ENCODE measurements around the gene FTSJ1. TPM values are rescaled to one million over a fixed set of nuclear protein-coding genes. Genes with fewer than 3 reads are reported as not detected.
"Not testable (repeated sequence)": the region's sequence is repeated elsewhere in the genome, so short reads cannot be mapped to it uniquely, and the experiment has no call there.

The FTSJ1 gene, protein sequence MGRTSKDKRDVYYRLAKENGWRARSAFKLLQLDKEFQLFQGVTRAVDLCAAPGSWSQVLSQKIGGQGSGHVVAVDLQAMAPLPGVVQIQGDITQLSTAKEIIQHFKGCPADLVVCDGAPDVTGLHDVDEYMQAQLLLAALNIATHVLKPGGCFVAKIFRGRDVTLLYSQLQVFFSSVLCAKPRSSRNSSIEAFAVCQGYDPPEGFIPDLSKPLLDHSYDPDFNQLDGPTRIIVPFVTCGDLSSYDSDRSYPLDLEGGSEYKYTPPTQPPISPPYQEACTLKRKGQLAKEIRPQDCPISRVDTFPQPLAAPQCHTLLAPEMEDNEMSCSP
- total RNA-seq = 15.1 TPM
- long read RNA-seq, transcript FTSJ1-202 (13 exons, 1,892 nt) = major isoform, 10 of 23 reads
- long read RNA-seq, partial matches to known transcripts = 5 of 23 reads
- long read RNA-seq, other reads (novel, unspliced or antisense) = 7 of 23 reads

DNA sequence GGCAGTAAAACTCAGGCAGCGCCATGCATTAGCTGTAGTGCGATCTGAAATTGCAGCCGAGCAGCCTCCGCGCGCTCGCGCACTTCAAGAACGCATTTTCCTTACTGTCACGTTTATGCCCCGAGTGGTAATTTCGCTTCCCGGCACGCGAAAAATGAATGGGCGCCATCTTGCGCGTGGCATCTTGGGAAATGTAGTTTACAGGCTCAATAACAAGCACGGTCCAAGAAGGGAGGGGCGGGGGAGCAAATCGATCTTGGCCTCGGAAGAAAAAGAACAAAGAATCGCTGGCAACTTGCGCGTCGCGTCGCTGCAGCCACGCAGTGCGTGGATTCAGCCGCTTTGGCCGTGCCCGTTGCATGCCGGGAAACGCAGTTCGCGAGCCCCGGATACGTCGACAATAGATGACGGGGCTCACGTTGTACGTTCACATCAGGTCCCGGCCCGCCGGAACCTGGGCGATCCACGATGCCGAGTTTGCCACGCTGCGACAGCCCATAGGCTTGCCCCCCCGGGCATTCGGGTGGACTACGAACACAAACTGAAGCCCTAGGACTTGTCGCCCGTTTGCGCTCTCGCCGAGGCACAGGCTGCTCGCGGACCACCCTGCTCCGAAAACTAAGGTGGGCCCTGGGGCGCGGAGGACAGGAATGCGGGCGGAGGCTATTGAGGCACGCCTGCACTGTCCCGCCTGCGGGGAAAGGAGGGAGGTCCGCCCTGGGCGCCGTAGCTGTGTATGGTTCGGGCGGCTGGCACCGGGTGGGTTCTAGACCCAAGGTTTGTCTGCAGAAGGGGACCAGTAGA lies at the start of gene FTSJ1:
FTSJ1 (plus strand) TSS at position 426 of the 804 bp plus-strand sequence. CDS start 1,849 bp downstream, outside the sequence.
- DNase-seq (peak; percentile 90), ATAC-seq (peak; percentile 98)
- intact Hi-C loops (cut with micrococcal nuclease) = no loop called here

DNA sequence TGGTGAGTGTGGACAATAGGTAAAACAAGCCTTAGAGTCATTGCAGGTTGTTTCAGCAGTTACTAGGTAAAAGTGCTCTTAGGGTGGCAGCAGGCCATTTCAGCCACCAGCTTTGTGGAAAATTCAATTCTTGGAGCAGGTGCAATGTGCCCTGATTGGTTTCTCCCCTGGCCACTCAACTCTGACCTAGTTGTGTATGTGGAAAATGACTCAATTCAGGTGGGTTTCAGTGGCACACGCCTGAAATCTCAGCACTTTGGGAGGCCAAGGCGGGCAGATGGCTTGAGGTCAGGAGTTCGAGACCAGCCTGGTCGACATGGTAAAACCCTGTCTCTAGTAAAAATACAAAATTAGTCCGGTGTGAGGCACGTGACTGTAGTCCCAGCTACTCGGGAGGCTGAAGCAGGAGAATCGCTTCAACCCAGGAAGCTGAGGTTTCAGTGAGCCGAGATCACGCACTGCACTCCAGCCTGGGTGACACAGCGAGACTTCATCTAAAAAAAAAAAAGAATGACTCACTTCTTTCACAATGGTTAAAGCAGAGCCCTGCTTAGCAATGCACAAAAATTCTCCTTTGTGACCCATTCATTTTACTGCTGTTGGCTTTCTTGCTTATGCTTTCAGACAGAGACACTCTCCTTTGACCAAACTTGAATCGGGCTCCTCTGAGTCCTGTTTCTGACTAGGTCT lies 48.8 kb upstream of the FTSJ1 start:
- not testable (repeated sequence) for ATAC-seq

DNA sequence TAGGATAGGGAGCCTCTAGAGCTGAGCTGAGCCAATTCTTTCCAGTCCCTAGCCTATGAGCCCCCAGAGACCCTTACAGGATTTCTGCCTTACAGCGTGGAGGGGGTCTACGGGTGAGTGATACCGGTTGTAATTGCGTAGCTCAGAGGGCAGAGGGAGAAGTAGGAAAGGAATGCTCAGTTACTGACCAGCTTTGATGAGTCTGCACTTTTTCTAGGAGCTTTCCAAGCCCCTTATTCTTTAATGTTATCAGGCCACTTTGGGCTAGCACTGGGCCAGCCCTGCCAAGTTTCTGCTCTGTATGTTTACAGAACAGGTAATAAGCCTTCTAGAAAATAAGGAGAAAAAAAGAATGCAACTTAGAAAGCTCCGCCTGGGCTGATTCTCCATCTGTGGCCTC lies 46.4 kb upstream of the FTSJ1 start:
- DNase-seq; ATAC-seq; intact Hi-C loops (cut with micrococcal nuclease): not testable (repeated sequence)

More for the DNA sequence above, 48.8 kb upstream of the FTSJ1 start:
- DNase-seq; intact Hi-C loops (cut with micrococcal nuclease): not testable (repeated sequence)

DNA sequence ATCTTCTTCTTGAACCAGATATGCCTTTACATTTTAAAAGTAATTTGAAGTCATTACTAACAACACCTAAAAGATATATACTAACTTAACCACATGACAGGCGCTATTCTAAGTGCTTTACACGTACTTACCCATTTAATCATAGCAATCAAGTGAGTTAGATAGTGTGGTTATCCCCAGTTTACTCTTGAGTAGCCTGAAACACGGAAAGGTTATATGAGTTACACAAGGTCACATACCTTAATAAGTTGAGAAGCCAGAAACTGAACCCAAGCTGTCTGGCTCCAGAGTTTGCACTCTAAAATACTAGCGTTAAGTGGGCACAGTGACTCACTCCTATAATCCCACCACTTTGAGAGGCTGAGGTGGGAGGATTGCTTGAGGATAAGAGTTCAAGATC lies 45.8 kb upstream of the FTSJ1 start:
- DNase-seq; intact Hi-C loops (cut with micrococcal nuclease); ATAC-seq: not testable (repeated sequence)

DNA sequence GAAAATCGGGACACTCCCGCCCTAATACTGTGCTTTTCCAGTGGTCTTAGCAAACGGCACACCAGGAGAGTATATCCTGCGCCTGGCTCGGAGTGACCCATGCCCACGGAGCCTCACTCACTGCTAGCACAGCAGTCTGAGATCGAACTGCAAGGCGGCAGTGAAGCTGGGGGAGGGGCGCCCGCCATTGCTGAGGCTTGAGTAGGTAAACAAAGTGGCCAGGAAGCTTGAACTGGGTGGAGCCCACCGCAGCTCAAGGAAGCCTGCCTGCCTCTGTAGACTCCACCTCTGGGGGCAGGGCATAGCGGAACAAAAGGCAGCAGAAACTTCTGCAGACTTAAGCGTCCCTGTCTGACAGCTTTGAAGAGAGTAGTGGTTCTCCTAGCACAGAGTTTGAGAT lies 42.3 kb upstream of the FTSJ1 start:
- intact Hi-C loops (cut with micrococcal nuclease); DNase-seq; ATAC-seq: not testable (repeated sequence)

DNA sequence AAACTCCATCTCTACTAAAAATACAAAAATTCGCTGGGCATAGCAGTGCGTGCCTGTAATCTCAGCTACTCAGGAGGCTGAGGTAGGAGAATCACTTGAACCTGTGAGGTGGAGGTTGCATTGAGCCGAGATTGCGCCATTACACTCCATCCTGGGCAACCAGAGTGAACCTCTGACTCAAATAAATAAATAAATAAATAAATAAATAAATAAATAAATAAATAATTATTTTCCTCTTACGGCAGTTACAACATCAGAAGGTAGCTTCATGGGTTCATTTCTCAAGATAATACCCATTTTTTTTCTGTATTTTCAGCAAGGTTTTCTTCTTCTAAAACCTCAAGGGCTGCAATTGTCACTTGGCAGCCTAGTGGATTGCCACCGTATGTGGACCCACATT lies 28.8 kb upstream of the FTSJ1 start:
- intact Hi-C loops (cut with micrococcal nuclease); ATAC-seq; DNase-seq: not testable (repeated sequence)

DNA sequence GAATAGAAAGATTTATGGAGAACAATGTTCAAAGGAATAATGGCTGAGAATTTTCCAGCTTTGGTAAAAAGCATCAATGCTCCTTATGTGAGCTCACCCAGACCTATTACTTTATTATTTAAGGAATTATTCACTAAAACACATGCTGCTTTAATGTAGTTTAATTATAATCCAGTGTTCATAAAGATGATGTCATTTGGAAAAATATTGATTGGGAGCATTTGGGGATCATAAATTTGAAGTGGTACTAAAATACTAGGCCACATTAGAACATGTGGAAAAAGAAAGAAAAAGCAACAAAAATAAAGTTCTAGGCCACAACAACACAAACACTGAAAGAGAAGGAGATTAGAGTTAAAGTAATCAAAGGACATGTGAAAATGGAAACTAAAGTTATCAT lies 25.9 kb upstream of the FTSJ1 start:
- intact Hi-C loops (cut with micrococcal nuclease) = no loop called here
- ATAC-seq = no peak
- no peak for DNase-seq

DNA sequence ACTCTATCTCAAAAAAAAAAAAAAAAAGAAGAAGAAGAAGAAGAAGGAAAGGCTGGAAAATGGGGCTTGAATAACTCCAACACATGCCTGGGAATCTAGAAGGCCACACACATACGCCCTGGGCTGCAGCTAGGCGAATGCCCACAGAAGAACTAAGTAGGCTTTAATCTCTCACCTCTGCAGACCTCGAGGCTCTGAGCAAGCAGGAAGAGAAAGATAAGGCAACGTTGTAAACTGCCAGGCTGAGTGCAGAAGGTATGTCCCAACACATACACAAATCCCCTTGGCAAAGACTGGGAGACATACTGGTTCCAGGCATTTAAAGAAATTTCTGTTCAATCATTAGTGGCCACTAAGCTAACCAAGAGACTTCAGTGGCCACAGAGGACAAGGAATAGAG lies 24.3 kb upstream of the FTSJ1 start:
- intact Hi-C loops (cut with micrococcal nuclease) = no loop called here
- no peak for ATAC-seq
- no peak for DNase-seq

DNA sequence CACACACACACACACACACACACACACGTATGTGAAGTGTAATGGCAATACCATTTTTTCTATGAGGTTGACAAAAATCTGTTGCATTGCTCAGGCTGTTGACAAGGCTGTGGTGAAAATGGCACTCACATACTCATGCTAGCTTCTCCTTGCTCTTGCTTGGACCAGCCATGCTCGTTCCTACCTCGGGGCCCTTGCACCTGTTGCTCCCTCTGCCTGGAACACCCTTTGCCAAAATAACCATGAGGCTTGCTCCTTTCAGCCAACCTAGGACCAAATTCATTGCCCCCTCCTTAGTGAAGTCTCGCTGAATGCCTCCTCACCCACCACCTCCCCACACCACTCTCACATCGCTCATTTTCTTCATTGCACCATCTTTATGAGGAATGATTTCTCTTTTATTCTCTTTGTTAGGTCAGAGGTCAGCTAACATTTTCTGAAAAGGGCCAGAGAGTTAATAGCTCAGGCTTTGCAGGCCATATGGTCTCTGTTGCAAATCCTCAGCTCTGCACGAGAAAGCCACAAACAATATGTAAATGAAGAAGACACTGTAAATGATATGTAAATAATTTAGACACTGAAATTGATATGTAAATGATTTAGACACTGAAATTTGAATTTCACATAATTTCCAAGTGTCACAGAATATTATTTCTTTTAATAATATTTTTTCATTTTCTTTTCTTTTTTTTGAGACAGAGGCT lies 19.2 kb upstream of the FTSJ1 start:
- intact Hi-C loops (cut with micrococcal nuclease) = no loop called here
- DNase-seq (no peak), ATAC-seq (no peak)

DNA sequence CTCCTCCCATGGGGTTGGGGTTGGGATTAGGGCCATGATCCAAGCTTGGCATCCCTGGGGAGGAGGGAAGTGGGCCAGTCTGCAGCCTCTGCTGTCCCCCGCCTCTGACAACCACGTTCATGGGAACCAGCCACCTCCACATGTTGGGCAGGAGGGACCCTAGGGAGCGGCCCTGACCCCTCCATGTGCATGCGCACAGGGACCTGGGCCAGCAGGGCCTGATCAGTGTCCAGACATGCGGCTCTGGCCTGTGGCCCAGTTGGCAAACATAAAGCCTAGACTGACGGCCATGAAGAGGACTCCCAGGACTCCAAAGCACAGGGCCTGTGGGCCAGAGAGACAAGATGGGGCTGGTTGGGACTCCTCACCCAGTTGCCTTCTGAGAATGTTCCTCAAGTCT lies 17.3 kb upstream of the FTSJ1 start:
- intact Hi-C loops (cut with micrococcal nuclease) = no loop called here
- peak; percentile 89 for ATAC-seq
- peak; percentile 69 for DNase-seq

DNA sequence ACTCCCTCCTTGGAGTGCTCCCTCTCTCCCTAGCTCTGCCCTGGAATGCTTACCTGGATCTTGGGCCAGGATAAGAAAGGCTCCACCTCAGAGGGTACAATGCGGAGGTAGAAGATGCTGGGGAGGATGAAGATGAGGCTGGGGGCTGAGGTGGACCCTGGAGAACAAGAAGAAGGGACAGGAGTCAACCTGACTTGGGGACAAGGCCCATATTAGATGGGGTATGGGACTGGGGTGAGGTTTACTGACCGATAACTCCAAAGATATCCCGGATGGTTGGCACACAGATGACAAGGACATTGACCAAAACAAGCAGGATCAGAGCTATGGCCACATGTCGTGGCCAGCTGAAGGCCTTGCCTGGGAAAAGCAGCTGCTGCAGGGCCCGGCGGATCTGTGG lies 16.5 kb upstream of the FTSJ1 start:
- intact Hi-C loops (cut with micrococcal nuclease) = no loop called here
- DNase-seq = no peak
- ATAC-seq = no peak

DNA sequence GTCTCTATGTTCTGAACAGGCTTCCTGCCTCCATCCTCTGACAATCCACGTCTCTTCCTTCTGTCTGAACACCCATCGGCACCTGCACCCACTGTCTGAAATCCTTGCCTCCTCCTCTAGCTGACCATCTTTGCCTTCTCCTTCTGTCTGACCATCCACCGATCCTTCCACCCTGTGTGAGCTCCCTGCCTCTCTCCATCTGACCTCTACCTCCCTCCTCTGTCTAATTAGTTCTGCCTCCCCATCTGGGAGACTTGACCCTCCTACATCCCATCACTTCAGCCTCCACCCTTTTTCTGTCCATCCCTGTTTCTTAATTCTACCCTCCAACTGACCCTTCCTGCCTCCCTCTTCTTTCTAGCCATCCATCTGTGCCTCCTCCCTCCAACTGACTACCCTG lies 16.0 kb upstream of the FTSJ1 start:
- ATAC-seq (no peak), DNase-seq (no peak)
- intact Hi-C loops (cut with micrococcal nuclease) = no loop called here

DNA sequence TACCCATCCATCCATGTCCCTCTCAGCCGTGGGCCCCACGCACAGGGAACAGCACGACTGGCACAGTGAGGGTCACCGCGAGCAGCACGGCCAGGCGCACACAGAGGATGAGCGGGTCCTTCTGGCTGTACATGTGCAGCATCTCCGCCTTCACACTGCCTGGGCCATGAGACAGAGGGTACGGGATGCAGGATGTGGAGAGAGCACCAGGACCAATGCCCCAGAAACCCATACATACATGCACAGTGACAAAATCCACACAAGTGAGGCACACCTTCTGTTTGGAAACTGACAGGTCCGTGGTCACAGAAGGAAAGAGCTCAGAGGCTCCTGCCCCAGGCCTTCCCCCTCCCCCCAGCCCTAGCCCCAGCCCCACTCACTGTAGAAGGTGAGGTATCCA lies 15.4 kb upstream of the FTSJ1 start:
- intact Hi-C loops (cut with micrococcal nuclease) = no loop called here
- no peak for ATAC-seq

DNA sequence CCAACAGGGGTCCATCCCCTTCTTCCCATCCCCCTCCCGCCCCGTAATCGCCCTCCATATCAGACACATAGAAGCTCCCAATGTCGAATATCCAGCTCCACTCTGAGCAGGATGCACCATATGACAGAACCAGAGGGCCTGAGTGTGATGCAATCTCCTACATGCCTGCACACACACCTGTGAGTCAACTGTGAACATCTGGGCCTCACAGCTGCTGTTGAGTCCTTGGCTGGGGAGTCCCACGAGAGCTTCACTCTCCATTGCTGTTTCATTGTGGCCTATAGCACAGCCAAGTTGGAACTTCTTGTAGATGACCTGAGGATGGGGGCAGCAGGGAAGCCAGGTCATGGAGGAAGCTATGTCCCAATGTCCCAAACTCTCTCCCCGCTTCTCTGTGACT lies 14.2 kb upstream of the FTSJ1 start:
- ATAC-seq (peak; percentile 10), DNase-seq (no peak)

More for the DNA sequence above, 15.4 kb upstream of the FTSJ1 start:
- DNase-seq = no peak

DNA sequence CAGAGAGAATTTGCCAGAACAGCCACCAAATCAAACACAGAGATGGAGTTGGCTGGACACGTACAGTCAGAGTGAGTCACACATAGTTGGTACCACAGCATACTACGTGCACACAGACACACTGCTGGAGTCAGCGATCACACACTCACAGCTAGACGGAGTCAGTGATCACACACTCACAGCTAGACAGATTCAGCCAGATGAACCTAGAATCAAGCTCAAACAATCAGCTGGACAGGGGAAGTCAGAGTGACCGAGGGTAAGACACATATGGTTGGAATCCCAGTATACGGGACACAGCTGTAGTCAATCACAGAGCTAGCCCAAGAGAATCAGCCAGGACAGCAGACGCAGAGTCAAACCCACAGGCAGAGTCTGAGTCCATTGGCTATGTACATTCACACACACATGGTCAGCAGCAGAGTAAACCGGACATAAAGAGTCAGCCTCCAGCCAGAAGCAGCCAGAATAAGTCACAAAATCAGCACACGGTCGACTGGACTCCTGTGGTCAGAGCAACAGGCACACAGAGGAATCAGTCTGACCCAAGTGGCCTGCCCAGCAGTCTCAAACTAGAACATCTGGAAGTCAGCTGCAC lies 10.6 kb upstream of the FTSJ1 start:
- ATAC-seq (peak; percentile 75), DNase-seq (no peak)
- intact Hi-C loops (cut with micrococcal nuclease) = no loop called here

More for the DNA sequence above, 14.2 kb upstream of the FTSJ1 start:
- intact Hi-C loops (cut with micrococcal nuclease) = no loop called here

DNA sequence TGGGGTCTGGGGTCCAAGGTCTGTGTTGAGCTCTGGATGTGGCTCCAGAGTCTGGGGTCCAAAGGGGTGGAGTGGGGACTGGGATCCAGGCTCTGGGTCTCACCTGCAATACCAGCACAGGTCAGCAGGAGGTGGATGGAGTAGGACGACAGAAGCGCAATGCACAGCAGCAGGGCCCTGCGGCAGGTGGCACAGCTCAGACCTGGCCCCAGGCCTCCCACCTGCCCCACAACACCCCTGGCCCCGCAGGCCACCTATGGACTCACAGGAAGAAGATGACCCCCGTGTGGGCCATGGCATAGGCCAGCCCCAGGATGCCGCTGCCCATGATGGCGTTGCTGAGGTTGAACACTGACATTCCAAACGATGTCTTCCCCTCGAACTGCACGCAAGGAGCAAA lies 9.3 kb upstream of the FTSJ1 start:
- ATAC-seq = no peak
- no peak for DNase-seq
- intact Hi-C loops (cut with micrococcal nuclease) = no loop called here

DNA sequence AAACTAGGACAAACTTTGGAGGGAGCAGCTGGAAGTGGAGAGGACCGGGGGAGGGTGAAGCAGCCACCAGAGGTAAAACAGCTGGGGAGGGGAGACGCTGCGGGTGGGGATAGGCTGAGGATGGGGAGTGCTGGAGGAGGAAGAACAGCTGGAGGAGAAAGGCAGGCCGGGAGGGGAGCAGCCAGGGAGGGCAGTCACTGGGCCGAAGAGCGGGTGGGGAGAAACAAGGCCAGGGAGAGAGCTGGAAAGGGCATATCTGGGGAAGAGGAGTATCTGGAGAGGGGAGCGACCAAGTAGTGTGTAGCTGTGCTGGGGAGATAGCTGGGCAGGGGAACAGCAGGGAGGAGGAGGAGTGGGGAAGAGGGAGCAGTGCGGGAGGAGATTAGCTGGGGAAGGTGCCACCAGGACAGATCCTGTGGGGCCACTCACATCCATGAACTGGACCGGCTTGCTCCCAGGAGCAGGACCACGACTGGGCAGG lies 8.7 kb upstream of the FTSJ1 start:
- intact Hi-C loops (cut with micrococcal nuclease) = no loop called here
- ATAC-seq (peak; percentile 52), DNase-seq (no peak)

DNA sequence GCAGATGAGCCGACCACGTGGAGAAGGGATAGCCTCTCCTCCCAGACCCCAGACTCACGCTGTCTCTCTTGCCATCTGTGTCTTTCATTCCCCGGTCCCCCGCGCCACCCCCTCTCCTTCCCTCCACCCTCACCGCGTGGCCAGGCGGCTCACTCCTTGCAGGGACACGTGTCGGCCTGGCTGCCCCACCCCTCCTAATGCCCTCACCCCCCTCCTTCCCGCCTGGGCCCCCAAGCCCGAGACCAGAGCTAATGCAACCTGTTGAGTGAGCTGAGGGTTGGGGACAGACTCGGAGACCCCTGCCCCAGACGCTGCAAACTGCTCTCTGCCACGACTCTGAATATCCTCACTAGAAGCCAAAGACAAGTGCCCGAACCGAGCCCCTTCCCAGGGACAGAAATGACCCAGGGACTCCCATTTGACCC lies 7.7 kb upstream of the FTSJ1 start:
- intact Hi-C loops (cut with micrococcal nuclease) = no loop called here
- ATAC-seq (no peak), DNase-seq (no peak)

Measured in left ventricle myocardium superior (tissue), 1 donor.